OCI-LY7 (cell line): ENCODE results near the gene LRRC7. TPM values are rescaled to one million over a fixed set of nuclear protein-coding genes. Genes with fewer than 3 reads are reported as not detected.

Source experiments
- BruUV-seq: library from RNA; stranded (reverse); fragments of 400-500 nt; replicated peaks from 2 replicates; lab custom pipeline; 2021; lab: Mats Ljungman, UMichigan
- CTCF ChIA-PET: fragments of 300-600 bp; sonication (Branson Sonifier 250); formaldehyde crosslinking; loops from one replicate; lab custom pipeline; 2022; ENCODE audit warnings: antibody characterized with exemption; ENCODE audit not compliant: unreplicated experiment; lab: Charles Lee
- POLR2A ChIA-PET: fragments of 300-600 bp; sonication (Branson Sonifier 250); formaldehyde crosslinking; loops from one replicate; lab custom pipeline; 2022; ENCODE audit warnings: antibody characterized with exemption; lab: Charles Lee
- DNase-seq: peaks from one replicate; pipeline ENCODE4 v3.0.0-alpha.2; 2015; ENCODE audit warnings: low spot score
- H2AFZ ChIP-seq: fragments of 200-600 bp; sonication (generic), shearing (Covaris generic); 2 replicates; pipeline ENCODE4 v1.6.1; 2014; ENCODE audit warnings: mild to moderate bottlenecking, antibody characterized with exemption, low read length, moderate library complexity
- H3K27ac ChIP-seq: fragments of 200-600 bp; sonication (generic); 2 replicates; pipeline ENCODE4 v1.5.1; 2014; ENCODE audit warnings: mixed run types, low read depth, mild to moderate bottlenecking, moderate library complexity, low read length, inconsistent platforms; ENCODE audit not compliant: poor library complexity, severe bottlenecking
- H3K36me3 ChIP-seq: fragments of 200-600 bp; sonication (generic); 2 replicates; pipeline ENCODE4 v1.6.1; 2014; ENCODE audit warnings: mild to moderate bottlenecking, antibody characterized with exemption, low read length, moderate library complexity, mixed read lengths; ENCODE audit not compliant: insufficient read depth
- H3K4me1 ChIP-seq: fragments of 200-600 bp; sonication (generic); 2 replicates; pipeline ENCODE4 v1.5.1; 2014; ENCODE audit warnings: mild to moderate bottlenecking, low read length; ENCODE audit not compliant: insufficient read depth, poor library complexity, severe bottlenecking
- H3K4me2 ChIP-seq: fragments of 200-600 bp; sonication (generic); 2 replicates; pipeline ENCODE4 v1.6.1; 2014; ENCODE audit warnings: mild to moderate bottlenecking, low read length
- H3K4me3 ChIP-seq: fragments of 200-600 bp; sonication (generic); 2 replicates; pipeline ENCODE4 v1.5.1; 2014; ENCODE audit warnings: mild to moderate bottlenecking, low read depth, low read length; ENCODE audit not compliant: poor library complexity, severe bottlenecking
- H3K79me2 ChIP-seq: fragments of 200-600 bp; sonication (generic); 2 replicates; pipeline ENCODE4 v1.6.1; 2016; ENCODE audit warnings: low read depth, mild to moderate bottlenecking, low read length, moderate library complexity, mixed read lengths; ENCODE audit not compliant: insufficient read depth
- H3K9me2 ChIP-seq: fragments of 200-600 bp; sonication (generic); 2 replicates; pipeline ENCODE4 v1.6.1; 2016; ENCODE audit warnings: mild to moderate bottlenecking, low read length, mixed read lengths; ENCODE audit not compliant: insufficient read depth
- H3K9me3 ChIP-seq: fragments of 200-600 bp; sonication (generic); 2 replicates; pipeline ENCODE4 v1.6.1; 2014; ENCODE audit warnings: mild to moderate bottlenecking, mixed run types, low read length, mixed read lengths
- H4K20me1 ChIP-seq: fragments of 200-600 bp; sonication (generic); 2 replicates; pipeline ENCODE4 v1.6.1; 2014; ENCODE audit warnings: mild to moderate bottlenecking, antibody characterized with exemption, low read length, moderate library complexity, mixed read lengths; ENCODE audit not compliant: insufficient read depth
- EZH2phosphoT487 ChIP-seq: fragments of 200-600 bp; sonication (generic); IDR thresholded peaks from 2 replicates; pipeline ENCODE4 v1.6.1; 2018; ENCODE audit warnings: low read depth, borderline replicate concordance, mild to moderate bottlenecking, mixed run types, antibody characterized with exemption, low read length, moderate library complexity, mixed read lengths
- intact Hi-C: fragments of 100-400 bp; cut with micrococcal nuclease; formaldehyde crosslinking; loops from one replicate; pipeline ENCODE4 v1.10.0; 2022; ENCODE audit not compliant: unreplicated experiment
- total RNA-seq, 2 experiments: library from RNA; depleted of rRNA in 1 of 2; stranded (reverse); fragments of >200 nt in 1 of 2; shearing (Covaris generic) in 1 of 2; gene quantifications; 2 replicates each; pipeline ENCODE4 v1.2.3, GENCODE V29; 2014 to 2022
- TF ChIP-seq, protein P1 (sequence below): fragments of 200-600 bp; sonication (generic); conservative IDR thresholded peaks from 2 replicates; pipeline ENCODE4 v1.5.1; 2014; ENCODE audit warnings: mild to moderate bottlenecking, antibody characterized with exemption, low read length, moderate library complexity, mixed read lengths

Gene LRRC7
- total RNA-seq, 2 experiments from 2014 or later = not detected

DNA sequence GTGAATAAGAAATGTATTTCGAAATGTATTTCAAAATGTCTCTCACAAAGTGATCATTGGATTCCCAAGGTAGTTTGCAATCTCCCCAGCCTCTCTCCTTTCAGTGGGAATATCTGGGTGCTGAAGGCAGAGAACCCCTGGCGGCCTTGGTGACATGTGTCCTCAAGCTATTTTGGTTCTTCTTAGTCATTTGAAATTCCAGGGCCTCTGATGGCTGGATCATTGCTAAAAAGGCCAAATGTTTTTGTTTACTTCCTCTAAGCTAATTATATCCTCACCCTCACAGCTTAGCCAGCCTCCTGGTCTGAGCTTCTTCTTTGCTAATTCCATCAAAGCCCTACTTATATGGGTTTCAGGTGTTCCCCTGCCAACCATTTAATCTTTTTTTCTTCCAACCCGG is 566.4 kb downstream of the LRRC7 start:
- Histone ChIP-seq H3K27ac (no peak overlapping the region), H3K79me2 (no peaks in the 10 kb centered on the region), H2AFZ (no peak overlapping the region), H3K9me3 (no peaks in the 10 kb centered on the region), H3K9me2 (no peaks in the 10 kb centered on the region), H3K4me3 (no peak overlapping the region), H3K4me1 (peaks cover 3% of the 10 kb centered on the region), H3K36me3 (no peaks in the 10 kb centered on the region), H3K4me2 (no peak overlapping the region), H4K20me1 (no peaks in the 10 kb centered on the region)
- POLR2A ChIA-PET = no interaction called here
- intact Hi-C loops = no loop called here
- BruUV-seq = no TSS peak
- no peak for DNase-seq
- TF ChIP-seq, protein P1, sequence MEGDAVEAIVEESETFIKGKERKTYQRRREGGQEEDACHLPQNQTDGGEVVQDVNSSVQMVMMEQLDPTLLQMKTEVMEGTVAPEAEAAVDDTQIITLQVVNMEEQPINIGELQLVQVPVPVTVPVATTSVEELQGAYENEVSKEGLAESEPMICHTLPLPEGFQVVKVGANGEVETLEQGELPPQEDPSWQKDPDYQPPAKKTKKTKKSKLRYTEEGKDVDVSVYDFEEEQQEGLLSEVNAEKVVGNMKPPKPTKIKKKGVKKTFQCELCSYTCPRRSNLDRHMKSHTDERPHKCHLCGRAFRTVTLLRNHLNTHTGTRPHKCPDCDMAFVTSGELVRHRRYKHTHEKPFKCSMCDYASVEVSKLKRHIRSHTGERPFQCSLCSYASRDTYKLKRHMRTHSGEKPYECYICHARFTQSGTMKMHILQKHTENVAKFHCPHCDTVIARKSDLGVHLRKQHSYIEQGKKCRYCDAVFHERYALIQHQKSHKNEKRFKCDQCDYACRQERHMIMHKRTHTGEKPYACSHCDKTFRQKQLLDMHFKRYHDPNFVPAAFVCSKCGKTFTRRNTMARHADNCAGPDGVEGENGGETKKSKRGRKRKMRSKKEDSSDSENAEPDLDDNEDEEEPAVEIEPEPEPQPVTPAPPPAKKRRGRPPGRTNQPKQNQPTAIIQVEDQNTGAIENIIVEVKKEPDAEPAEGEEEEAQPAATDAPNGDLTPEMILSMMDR = no peak
- TF ChIP-seq EZH2phosphoT487 = no peak
- CTCF ChIA-PET = no interaction called here

DNA sequence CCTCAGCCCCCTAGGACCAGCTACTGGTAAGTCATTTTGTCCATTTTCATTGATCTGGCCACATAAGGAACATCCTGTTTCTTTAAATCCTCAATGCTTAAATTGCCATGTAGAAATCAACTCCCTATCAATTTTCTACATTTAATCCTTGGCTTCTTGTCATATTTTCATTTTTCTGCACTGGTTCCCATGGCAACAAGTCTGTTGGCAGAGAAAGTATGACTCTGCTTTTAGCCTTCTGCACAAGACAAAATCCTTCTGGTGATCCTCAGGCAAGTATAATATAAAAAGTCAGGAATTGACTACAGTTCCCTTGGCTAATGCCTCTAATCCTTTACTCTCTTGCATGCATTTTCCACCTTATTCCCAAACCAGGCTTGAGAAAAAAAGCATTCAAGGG is 572.6 kb downstream of the LRRC7 start:
- H4K20me1 ChIP-seq = no peaks in the 10 kb centered on the region
- H3K4me3 ChIP-seq = no peak overlapping the region
- no peaks in the 10 kb centered on the region for H3K9me3 ChIP-seq
- H2AFZ ChIP-seq = no peak overlapping the region
- no peaks in the 10 kb centered on the region for H3K9me2 ChIP-seq
- intact Hi-C loops = no loop called here
- BruUV-seq = no TSS peak
- ChIA-PET CTCF (no interaction called here), POLR2A (no interaction called here)
- TF ChIP-seq, protein P1 = no peak
- no peak for TF ChIP-seq EZH2phosphoT487
- no peak overlapping the region for H3K27ac ChIP-seq
- peaks cover 5% of the 10 kb centered on the region; the same call in 1 of the 2 replicates for H3K36me3 ChIP-seq
- H3K79me2 ChIP-seq = no peaks in the 10 kb centered on the region
- no peak for DNase-seq
- H3K4me1 ChIP-seq = no peaks in the 10 kb centered on the region
- no peak overlapping the region for H3K4me2 ChIP-seq

DNA sequence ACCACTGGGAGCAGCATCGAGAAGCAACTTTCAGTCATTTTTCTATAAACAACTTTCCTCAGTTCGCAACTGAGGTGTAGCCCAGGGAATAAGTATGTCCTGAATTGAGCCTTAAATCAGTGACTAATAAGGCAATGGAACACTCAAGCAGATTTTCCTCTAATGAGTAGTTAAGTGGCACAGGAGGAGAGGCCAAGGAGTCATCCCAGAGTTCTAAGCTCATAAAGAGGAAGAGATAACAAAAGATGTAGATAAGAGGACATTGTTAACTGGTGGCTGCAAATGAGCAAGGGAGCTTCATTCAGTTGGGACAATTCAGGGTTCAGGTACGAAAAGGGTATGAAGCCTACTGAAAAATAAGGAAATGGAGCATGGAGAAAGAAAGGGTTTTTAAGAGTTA is 573.2 kb downstream of the LRRC7 start:
- ChIA-PET POLR2A (interaction anchor here (0.5 to 1.6 kb wide), 3 partner anchors 9 to 409 kb away, joined by 3 to 5 read pairs (median 3); no protein-coding TSS in a partner anchor), CTCF (interaction anchor here (1.1 kb wide), 1 partner anchor 9 kb away, joined by 3 read pairs; no protein-coding TSS in a partner anchor)
- no TSS peak for BruUV-seq

More for the DNA sequence above, 573.2 kb downstream of the LRRC7 start:
- no peaks in the 10 kb centered on the region for H3K9me3 ChIP-seq
- no peaks in the 10 kb centered on the region for H3K4me1 ChIP-seq
- no peak overlapping the region for H3K4me2 ChIP-seq
- no peaks in the 10 kb centered on the region for H3K79me2 ChIP-seq
- H2AFZ ChIP-seq = no peak overlapping the region
- no peak overlapping the region for H3K27ac ChIP-seq
- no peak for TF ChIP-seq EZH2phosphoT487
- TF ChIP-seq, protein P1 = no peak
- H3K36me3 ChIP-seq = peaks cover 5% of the 10 kb centered on the region; the same call in 1 of the 2 replicates
- H4K20me1 ChIP-seq = no peaks in the 10 kb centered on the region
- intact Hi-C loops = no loop called here
- no peaks in the 10 kb centered on the region for H3K9me2 ChIP-seq
- DNase-seq = no peak
- no peak overlapping the region for H3K4me3 ChIP-seq
